GM23338 (cell line): ENCODE data around the gene NT5C1A.

Experiments
- CREB1 ChIP-seq: fragments of 250-450 bp; sonication (Bioruptor Pico); IDR thresholded peaks from 2 replicates; pipeline ENCODE4 v1.5.0; 2020; ENCODE audit warnings: low read depth, mild to moderate bottlenecking, moderate library complexity
- CTCF ChIP-seq, 2 experiments: fragments of 200-600 bp in 1 of 2; sonication (generic) in 1 of 2; conservative IDR thresholded peaks; 2 replicates each; pipeline versions ENCODE4 v1.5.1 to v1.6.1; 2016 to 2017; ENCODE audit warnings: antibody characterized with exemption in 2 of 2, low read depth in 2 of 2, mild to moderate bottlenecking in 2 of 2, moderate library complexity in 1 of 2
- EZH2 ChIP-seq: fragments of 200-600 bp; sonication (generic); IDR thresholded peaks from one replicate; pipeline ENCODE4 v1.8.0; 2017; ENCODE audit warnings: antibody characterized with exemption, mild to moderate bottlenecking, low read depth; ENCODE audit not compliant: unreplicated experiment
- EZH2phosphoT487 ChIP-seq: fragments of 200-600 bp; sonication (generic); IDR thresholded peaks from one replicate; pipeline ENCODE4 v1.8.1; 2018; ENCODE audit warnings: antibody characterized with exemption; ENCODE audit not compliant: unreplicated experiment
- POLR2AphosphoS5 ChIP-seq: IDR thresholded peaks from 2 replicates; pipeline ENCODE4 v1.6.1; 2016; ENCODE audit warnings: antibody characterized with exemption, low read depth
- REST ChIP-seq: IDR thresholded peaks from one replicate; pipeline ENCODE4 v1.6.1; 2018; ENCODE audit warnings: antibody characterized with exemption; ENCODE audit not compliant: unreplicated experiment

- TF ChIP-seq CTCF (conservative IDR thresholded peaks at IDR 0.05; ENCODE audit: low read depth in 2 of 2) (no peak), POLR2AphosphoS5 (no peak), REST (no peak), CREB1 (CRISPR knock-in tag) (no peak), EZH2 (no peak), EZH2phosphoT487 (no peak)
These were observed 48.9 kb downstream of the NT5C1A start for GRCh38 chr1:39623053-39623452.
